COLO829 (cell line): ENCODE results near the gene C2orf78.
A peak's percentile ranks its signal among the peaks of the same experiment; 100 is the strongest.

Experiments used
- DNase-seq: peaks from one replicate; pipeline ENCODE4 v3.0.0; 2012; ENCODE audit warnings: low spot score

The C2orf78 gene

GRCh38 chr2:73837847-73838585 lies 54.0 kb downstream of the C2orf78 start:
- no peak for DNase-seq

GRCh38 chr2:73838889-73839534 lies 55.0 kb downstream of the C2orf78 start:
- no peak for DNase-seq

GRCh38 chr2:73839653-73840411 lies 55.8 kb downstream of the C2orf78 start:
- no peak for DNase-seq

GRCh38 chr2:73841912-73842738 lies 58.1 kb downstream of the C2orf78 start:
- no peak for DNase-seq

- DNase-seq: no peak
Measured at GRCh38 chr2:73842739-73843019, 58.7 kb downstream of the C2orf78 start.

- DNase-seq: no peak
Measured at GRCh38 chr2:73844087-73844486, 60.1 kb downstream of the C2orf78 start.

- DNase-seq: no peak
Measured at GRCh38 chr2:73850009-73850408, 66.0 kb downstream of the C2orf78 start.

- DNase-seq: no peak
Measured at GRCh38 chr2:73851274-73851673, 67.3 kb downstream of the C2orf78 start.

GRCh38 chr2:73852020-73852419 lies 68.0 kb downstream of the C2orf78 start:
- DNase-seq: peak; percentile 35

GRCh38 chr2:73855526-73855925 lies 71.5 kb downstream of the C2orf78 start:
- DNase-seq: no peak

GRCh38 chr2:73856214-73856613 lies 72.2 kb downstream of the C2orf78 start:
- DNase-seq: no peak

GRCh38 chr2:73859721-73860586 lies 76.0 kb downstream of the C2orf78 start:
- DNase-seq: peak; percentile 70

GRCh38 chr2:73862987-73863386 lies 79.0 kb downstream of the C2orf78 start:
- no peak for DNase-seq
